ENCODE results near the gene ANKRD40.

Gene ANKRD40

DNA sequence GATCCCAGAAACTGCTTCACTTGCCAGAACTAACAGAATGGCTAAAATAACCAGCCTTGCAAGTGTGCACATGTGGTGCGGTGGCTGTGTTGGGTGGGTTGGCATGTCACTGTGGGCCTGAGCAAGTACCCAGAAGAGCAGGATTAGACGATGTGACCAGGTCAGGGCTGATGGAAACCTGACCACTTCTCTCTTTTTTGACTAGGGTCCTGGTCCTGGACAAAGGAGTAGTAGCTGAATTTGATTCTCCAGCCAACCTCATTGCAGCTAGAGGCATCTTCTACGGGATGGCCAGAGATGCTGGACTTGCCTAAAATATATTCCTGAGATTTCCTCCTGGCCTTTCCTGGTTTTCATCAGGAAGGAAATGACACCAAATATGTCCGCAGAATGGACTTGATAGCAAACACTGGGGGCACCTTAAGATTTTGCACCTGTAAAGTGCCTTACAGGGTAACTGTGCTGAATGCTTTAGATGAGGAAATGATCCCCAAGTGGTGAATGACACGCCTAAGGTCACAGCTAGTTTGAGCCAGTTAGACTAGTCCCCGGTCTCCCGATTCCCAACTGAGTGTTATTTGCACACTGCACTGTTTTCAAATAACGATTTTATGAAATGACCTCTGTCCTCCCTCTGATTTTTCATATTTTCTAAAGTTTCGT, 16.7 kb downstream of the ANKRD40 start:
- Histone ChIP-seq H3K4me2 (ENCODE audit: low read length) (no peak overlapping the region), H3K9me3 (ENCODE audit: insufficient read depth, low read length) (no peaks in the 10 kb centered on the region), H3K27me3 (ENCODE audit: low read depth, low read length) (no peaks in the 10 kb centered on the region), H2AFZ (ENCODE audit: low read depth, low read length) (no peak overlapping the region), H3K79me2 (ENCODE audit: low read length) (peaks cover 6% of the 10 kb centered on the region; the same call in 1 of the 2 replicates), H4K20me1 (ENCODE audit: insufficient read depth, low read length) (no peaks in the 10 kb centered on the region), H3K27ac (ENCODE audit: low read length) (no peak overlapping the region), H3K9ac (ENCODE audit: low read length) (no peak overlapping the region), H3K4me3 (ENCODE audit: low read length) (no peak overlapping the region), H3K4me1 (ENCODE audit: low read length) (peaks cover 29% of the 10 kb centered on the region), H3K36me3 (replicated peaks; ENCODE audit: low read depth, low read length) (peaks cover 34% of the 10 kb centered on the region)
- no peak for TF ChIP-seq EZH2phosphoT487 (IDR thresholded peaks at IDR 0.05; ENCODE audit: low read depth)
- no peak for TF ChIP-seq CTCF (IDR thresholded peaks at IDR 0.05; ENCODE audit: low read depth, low read length)

- Histone ChIP-seq H3K79me2 (ENCODE audit: low read length) (no peaks in the 10 kb centered on the region), H2AFZ (ENCODE audit: low read depth, low read length) (no peak overlapping the region), H3K36me3 (replicated peaks; ENCODE audit: low read depth, low read length) (peaks cover 26% of the 10 kb centered on the region), H3K4me2 (ENCODE audit: low read length) (no peak overlapping the region), H3K27ac (ENCODE audit: low read length) (no peak overlapping the region), H3K9ac (ENCODE audit: low read length) (no peak overlapping the region), H4K20me1 (ENCODE audit: insufficient read depth, low read length) (no peaks in the 10 kb centered on the region), H3K4me1 (ENCODE audit: low read length) (peaks cover 21% of the 10 kb centered on the region), H3K9me3 (ENCODE audit: insufficient read depth, low read length) (no peaks in the 10 kb centered on the region), H3K4me3 (ENCODE audit: low read length) (no peak overlapping the region), H3K27me3 (ENCODE audit: low read depth, low read length) (no peaks in the 10 kb centered on the region)
- TF ChIP-seq EZH2phosphoT487 (IDR thresholded peaks at IDR 0.05; ENCODE audit: low read depth), result no peak
- no peak for TF ChIP-seq CTCF (IDR thresholded peaks at IDR 0.05; ENCODE audit: low read depth, low read length)
Measured at GRCh38 chr17:50689956-50690886, 17.5 kb downstream of the ANKRD40 start.

GRCh38 chr17:50689251-50689650, 18.5 kb downstream of the ANKRD40 start:
- no peak overlapping the region for H3K4me3 ChIP-seq (ENCODE audit: low read length)
- no peaks in the 10 kb centered on the region for H3K9me3 ChIP-seq (ENCODE audit: insufficient read depth, low read length)
- H3K27ac ChIP-seq (ENCODE audit: low read length), result no peak overlapping the region
- no peaks in the 10 kb centered on the region for H3K79me2 ChIP-seq (ENCODE audit: low read length)
- H3K4me1 ChIP-seq (ENCODE audit: low read length), result peaks cover 15% of the 10 kb centered on the region
- TF ChIP-seq CTCF (IDR thresholded peaks at IDR 0.05; ENCODE audit: low read depth, low read length) (no peak), EZH2phosphoT487 (IDR thresholded peaks at IDR 0.05; ENCODE audit: low read depth) (no peak)
- H2AFZ ChIP-seq (ENCODE audit: low read depth, low read length), result no peak overlapping the region
- H3K4me2 ChIP-seq (ENCODE audit: low read length), result no peak overlapping the region
- no peaks in the 10 kb centered on the region for H3K27me3 ChIP-seq (ENCODE audit: low read depth, low read length)
- H3K9ac ChIP-seq (ENCODE audit: low read length), result no peak overlapping the region
- no peaks in the 10 kb centered on the region for H4K20me1 ChIP-seq (ENCODE audit: insufficient read depth, low read length)
- peaks cover 18% of the 10 kb centered on the region for H3K36me3 ChIP-seq (replicated peaks; ENCODE audit: low read depth, low read length)

GRCh38 chr17:50688245-50688644, 19.5 kb downstream of the ANKRD40 start:
- H3K4me2 ChIP-seq (ENCODE audit: low read length), result no peak overlapping the region
- peaks cover 15% of the 10 kb centered on the region for H3K4me1 ChIP-seq (ENCODE audit: low read length)
- no peaks in the 10 kb centered on the region for H3K9me3 ChIP-seq (ENCODE audit: insufficient read depth, low read length)
- no peak overlapping the region for H3K9ac ChIP-seq (ENCODE audit: low read length)
- no peaks in the 10 kb centered on the region for H3K27me3 ChIP-seq (ENCODE audit: low read depth, low read length)
- H3K4me3 ChIP-seq (ENCODE audit: low read length), result no peak overlapping the region
- H3K79me2 ChIP-seq (ENCODE audit: low read length), result no peaks in the 10 kb centered on the region
- TF ChIP-seq EZH2phosphoT487 (IDR thresholded peaks at IDR 0.05; ENCODE audit: low read depth), result no peak
- no peak for TF ChIP-seq CTCF (IDR thresholded peaks at IDR 0.05; ENCODE audit: low read depth, low read length)
- no peaks in the 10 kb centered on the region for H4K20me1 ChIP-seq (ENCODE audit: insufficient read depth, low read length)
- no peak overlapping the region for H3K27ac ChIP-seq (ENCODE audit: low read length)
- H2AFZ ChIP-seq (ENCODE audit: low read depth, low read length), result no peak overlapping the region
- peaks cover 11% of the 10 kb centered on the region for H3K36me3 ChIP-seq (replicated peaks; ENCODE audit: low read depth, low read length)

Measured in OCI-LY3 (cell line).